CD1c-positive myeloid dendritic cell (primary cell): ENCODE measurements around the gene DIPK1C.

ENCODE experiments used
- DNase-seq: peaks from one replicate; pipeline ENCODE4 v3.0.0-alpha.2; 2016; ENCODE audit errors: extremely low spot score

DIPK1C gene

DNA sequence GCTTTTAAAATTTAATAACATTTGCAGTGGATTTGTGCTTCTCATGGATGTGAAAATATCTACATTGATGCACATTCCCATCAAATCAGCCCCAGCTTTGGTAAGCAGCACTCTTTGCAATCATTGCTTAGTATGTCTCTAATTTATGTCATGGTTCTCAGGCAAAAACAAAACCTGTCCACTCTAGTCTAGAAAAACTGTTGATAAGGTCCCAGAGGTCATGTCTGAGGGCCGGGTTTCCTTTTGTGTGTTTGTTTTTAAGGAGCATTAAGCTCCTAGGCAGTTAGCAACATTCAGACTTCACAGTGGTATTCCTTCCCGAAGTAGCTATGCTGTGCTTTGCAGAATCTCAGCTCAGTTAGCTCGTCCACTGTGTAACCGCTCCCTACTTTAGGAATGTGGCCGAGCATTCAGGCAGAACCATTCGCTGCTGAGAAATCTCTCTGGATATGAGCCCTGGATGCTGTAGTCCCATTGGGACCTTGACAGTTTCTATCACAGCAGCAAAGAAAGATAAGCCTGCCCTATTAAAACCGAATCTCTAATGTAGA is 4.0 kb downstream of the DIPK1C start:
- no peak for DNase-seq

DNA sequence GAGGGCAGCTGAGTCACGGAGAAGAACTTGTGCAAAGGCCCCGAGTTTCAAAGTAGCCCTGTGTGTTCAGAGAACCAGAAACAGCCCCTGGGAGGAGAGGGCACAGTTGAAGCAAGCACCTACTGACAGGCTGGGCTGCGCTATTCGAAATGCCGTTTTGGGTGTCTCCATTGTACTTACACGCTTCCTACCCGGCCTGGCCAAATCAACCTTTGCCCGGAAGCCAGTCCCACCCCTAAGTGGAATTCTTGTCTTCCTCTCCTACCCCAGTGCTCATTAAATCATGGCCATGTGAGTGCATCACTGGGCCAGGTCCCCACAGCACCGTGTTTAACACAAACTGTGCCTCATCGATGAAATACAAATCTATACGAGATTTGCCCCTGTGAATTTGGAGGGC is 6.0 kb downstream of the DIPK1C start:
- DNase-seq: no peak

- no peak for DNase-seq
These were observed 6.5 kb downstream of the DIPK1C start for GRCh38 chr18:74450626-74451025.

DNA sequence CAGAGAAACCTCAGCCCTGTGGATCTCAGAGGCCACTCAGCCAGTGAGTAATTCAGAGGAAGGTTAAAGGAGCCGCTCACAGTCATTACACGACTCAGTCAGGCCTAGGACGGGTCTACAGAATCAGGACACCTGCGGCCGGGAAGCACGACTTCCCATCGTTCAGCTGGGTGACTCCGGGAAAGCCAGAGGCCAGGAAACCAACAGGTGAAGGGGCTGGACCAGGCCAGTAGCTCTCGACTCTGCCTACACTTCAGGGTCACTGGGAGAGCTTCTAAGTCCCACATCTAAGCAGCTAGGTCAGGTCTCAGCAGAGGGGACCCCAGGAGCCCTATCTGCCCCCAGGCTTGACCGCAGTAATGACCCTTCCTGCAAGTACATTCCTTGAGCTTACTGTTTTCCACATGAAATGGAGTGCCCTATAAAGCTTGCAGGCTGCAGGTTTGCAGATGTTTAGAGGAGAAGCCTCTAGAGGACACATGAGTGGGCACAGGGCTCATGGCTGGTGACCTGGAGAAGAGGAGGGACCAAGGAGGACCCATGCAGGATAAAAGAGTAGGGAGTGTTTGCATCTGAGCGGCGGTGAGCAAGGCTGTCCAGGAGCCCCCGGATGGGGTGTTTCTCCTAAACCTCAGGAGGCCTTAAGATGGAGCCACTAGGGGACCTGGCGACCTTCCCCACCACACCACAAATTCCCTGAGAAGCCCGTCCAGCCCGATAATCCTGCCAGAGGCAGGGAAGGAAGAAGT is 9.5 kb downstream of the DIPK1C start:
- DNase-seq: no peak

- DNase-seq: no peak
These were observed 10.3 kb downstream of the DIPK1C start for GRCh38 chr18:74446631-74447403.

DNA sequence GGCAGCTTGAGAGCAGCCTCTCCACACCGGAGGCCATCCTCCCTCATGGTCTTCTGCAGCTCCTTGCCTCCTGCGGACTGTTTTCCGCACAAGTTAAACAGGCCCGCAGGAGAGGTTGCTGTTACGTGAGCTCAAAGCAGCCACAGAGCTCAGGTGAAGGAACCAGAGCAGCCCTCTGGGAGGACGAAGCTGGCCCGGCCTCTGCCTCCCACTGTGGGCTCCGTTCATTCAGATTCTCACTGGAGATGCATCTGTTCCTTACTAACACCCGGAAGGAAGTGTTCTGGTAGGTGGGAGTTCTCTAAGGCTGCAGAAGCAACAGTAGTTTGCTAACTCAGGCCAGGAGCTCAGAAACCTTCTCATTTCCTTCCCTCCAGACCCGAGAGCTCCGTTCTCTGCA is 10.9 kb downstream of the DIPK1C start:
- no peak for DNase-seq

- no peak for DNase-seq
These were observed 11.5 kb downstream of the DIPK1C start for GRCh38 chr18:74445585-74445984.

GRCh38 chr18:74444104-74444503 is 13.0 kb downstream of the DIPK1C start:
- DNase-seq: no peak

DNA sequence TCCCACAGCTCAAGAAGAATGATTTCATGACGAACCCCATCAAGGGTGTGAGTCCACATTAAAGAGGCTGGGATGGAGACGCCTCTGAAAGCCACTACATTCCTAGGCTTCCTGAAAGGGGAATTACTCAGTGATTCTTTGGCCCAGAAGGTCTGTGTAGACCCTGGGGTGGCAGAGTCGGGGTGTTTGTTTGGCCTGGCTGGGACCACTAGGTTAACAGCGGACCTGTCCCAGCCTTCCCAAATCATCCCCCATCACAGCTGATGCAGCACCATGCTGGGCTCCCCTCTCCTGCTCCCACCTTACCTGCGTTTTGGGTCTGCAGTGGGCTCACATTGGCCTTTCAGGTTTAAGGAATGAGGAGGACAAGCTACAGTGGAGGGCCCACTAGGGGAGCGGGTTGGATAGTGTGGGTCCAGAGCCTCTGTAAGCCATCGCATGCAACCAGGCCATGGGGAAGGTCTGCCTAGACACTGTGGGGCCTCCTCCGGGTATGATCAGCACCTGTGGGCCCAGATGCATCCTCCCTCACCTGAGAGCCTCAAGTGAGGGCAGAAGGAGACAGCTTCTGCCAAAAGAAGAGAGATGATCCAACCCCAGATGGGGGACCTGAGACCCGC is 16.2 kb downstream of the DIPK1C start:
- DNase-seq: no peak

GRCh38 chr18:74438091-74438490 is 19.0 kb downstream of the DIPK1C start:
- peak; percentile 25 for DNase-seq

DNA sequence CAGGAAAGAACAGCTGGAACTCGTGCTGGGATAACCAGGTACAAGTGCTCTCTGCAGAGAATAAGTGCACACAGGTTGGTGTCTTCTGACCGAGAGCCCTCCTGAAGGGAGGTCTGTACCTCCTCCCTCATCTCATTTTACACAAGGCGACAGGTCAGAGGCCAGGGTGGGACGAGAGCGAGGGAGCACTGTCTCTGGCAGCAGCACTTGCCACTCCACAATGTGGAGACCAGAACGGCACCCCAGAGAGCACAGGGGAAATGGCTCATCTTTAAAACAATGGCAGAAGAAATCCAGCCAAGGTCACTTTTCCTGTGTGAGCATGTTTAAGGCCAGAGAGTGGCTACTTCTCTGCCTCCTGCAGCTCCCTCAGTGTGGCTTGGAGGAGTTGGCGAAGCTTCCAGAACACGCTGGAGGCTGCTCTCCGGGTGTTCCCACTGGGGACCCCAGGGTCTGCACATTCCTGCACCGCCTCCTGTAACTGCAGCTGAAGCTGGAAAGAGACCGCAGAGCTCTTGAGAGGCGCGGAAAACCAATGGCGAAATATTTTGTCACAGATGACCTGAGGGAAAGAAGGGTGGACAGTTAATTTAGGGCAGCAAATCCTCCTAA is 20.8 kb downstream of the DIPK1C start:
- DNase-seq: no peak

- no peak for DNase-seq
These were observed 21.4 kb downstream of the DIPK1C start for GRCh38 chr18:74435740-74436139.

GRCh38 chr18:74434466-74434865 is 22.6 kb downstream of the DIPK1C start:
- no peak for DNase-seq

DNA sequence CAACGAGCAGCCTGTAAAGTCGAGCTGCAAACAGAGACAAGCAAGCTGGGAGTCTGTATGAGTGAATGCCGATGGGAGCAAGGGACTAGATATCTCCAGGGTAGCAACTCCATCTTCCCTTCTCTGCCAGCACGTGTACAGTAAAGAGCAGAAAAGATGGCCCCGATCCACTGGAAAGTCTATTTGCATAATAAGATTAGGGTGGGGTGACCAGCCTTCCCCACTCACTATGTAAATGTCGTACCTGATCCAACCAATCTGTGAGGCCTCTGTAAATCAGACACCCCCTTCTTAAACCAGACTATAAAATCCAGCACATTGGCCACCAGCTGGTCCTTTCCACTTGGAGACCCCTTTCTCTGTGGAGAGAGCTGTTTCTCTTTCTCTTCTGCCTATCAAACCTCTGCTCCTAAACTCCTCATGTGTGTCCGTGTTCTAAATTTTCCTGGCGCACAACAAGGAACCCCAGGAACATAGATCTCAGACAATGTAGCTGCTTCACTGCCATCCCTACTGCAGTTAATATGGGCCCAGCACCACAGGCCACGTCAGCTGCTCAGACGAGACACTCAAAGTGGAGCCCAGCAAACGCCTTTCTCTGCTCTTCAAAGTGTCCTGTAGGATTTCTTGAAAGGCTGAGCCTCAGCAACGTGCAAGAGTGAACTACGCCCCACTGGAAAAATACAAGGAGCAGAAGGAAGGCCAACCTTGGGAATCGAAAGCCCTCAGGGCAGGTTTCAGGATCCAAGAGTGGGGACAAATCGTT is 26.1 kb downstream of the DIPK1C start:
- no peak for DNase-seq

- no peak for DNase-seq
These were observed 26.9 kb downstream of the DIPK1C start for GRCh38 chr18:74430231-74430630.

DNA sequence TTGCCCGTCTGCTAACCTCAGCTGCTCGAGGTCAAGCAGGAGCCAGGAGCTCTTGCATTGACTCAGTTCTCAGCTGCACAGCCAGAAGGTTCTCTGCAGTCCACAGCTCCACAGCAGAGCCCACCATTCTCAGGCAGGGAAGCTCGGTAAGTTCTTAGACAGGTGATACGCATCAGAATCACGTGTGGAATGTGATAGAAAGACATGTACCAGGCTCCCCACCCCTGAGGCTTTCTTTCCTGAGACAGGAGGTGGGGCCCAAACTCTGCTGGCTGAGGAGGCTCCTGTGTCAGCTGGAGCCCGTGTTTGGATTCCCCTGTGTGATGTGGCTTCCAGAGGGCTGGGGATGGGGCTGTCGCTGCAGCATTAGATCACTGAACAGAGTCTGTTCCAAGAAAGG is 28.0 kb downstream of the DIPK1C start:
- no peak for DNase-seq

- DNase-seq: no peak
These were observed 29.5 kb downstream of the DIPK1C start for GRCh38 chr18:74427442-74428112.

- DNase-seq: no peak
These were observed 31.2 kb downstream of the DIPK1C start for GRCh38 chr18:74425876-74426275.

GRCh38 chr18:74425161-74425560 is 31.9 kb downstream of the DIPK1C start:
- no peak for DNase-seq

DNA sequence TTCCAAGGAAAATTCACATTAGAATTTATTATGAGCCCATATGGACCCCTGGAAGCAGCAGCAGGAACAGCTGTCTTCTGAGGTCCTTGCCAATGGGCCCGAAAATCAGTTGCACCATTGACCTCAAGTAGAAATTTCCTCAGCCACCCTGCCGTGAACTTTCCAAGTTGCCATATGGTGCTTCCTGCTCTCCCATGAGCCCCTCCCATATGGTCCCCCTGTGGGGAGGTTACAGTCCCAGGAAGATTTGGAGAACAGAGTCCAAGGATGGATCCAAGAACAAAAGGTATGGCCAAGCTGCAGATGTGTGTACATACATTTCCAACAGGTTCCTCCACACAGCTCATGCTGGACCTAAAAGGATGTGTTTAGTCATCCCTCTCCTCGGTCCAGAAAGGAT is 34.6 kb downstream of the DIPK1C start:
- no peak for DNase-seq

- no peak for DNase-seq
These were observed 36.2 kb downstream of the DIPK1C start for GRCh38 chr18:74420926-74421325.
